Panc1 (cell line): ENCODE measurements around the gene CDKN1A. TPM values are rescaled to one million over a fixed set of nuclear protein-coding genes. Genes with fewer than 3 reads are reported as not detected.
"Not testable (repeated sequence)": the region's sequence is repeated elsewhere in the genome, so short reads cannot be mapped to it uniquely, and the experiment has no call there.

Experiments
- ATAC-seq: fragments of 200-7000 bp; cut with Tn5 transposase; 2 replicates; pipeline ENCODE4 v1.9.1; 2020; ENCODE audit warnings: mild to moderate bottlenecking, moderate library complexity
- BruUV-seq: library from RNA; stranded (reverse); fragments of 400-500 nt; replicated peaks from 2 replicates; lab custom pipeline; 2021; lab: Mats Ljungman, UMichigan
- CTCF ChIA-PET: fragments of 300-600 bp; sonication (Branson Sonifier 250); formaldehyde crosslinking; loops from one replicate; lab custom pipeline; 2022; ENCODE audit warnings: antibody characterized with exemption; lab: Charles Lee
- POLR2A ChIA-PET: fragments of 300-600 bp; sonication (Branson Sonifier 250); formaldehyde crosslinking; loops from one replicate; lab custom pipeline; 2022; ENCODE audit warnings: antibody characterized with exemption; lab: Charles Lee
- DNase-seq: peaks from one replicate; pipeline ENCODE4 v3.0.0-alpha.2; 2010; ENCODE audit warnings: low read depth, low spot score
- H3K27ac ChIP-seq: 2 replicates; pipeline ENCODE4 v1.5.1; 2011; ENCODE audit warnings: mild to moderate bottlenecking, low read length, inconsistent platforms
- H3K27me3 ChIP-seq: fragments of 200-500 bp; sonication (Bioruptor generic); 2 replicates; pipeline ENCODE4 v1.6.0; 2014; ENCODE audit warnings: low read length, inconsistent platforms; ENCODE audit not compliant: control insufficient read depth, insufficient read depth
- H3K36me3 ChIP-seq: fragments of 200-500 bp; sonication (Bioruptor generic); 2 replicates; pipeline ENCODE4 v1.5.1; 2014; ENCODE audit warnings: inconsistent platforms, mild to moderate bottlenecking, low read length, moderate library complexity; ENCODE audit not compliant: control insufficient read depth, insufficient read depth
- H3K4me1 ChIP-seq: 2 replicates; pipeline ENCODE4 v1.5.1; 2011; ENCODE audit warnings: inconsistent platforms, mild to moderate bottlenecking, low read length, moderate library complexity; ENCODE audit not compliant: control insufficient read depth, insufficient read depth
- H3K4me3 ChIP-seq, 2 experiments: 2 replicates each; pipeline ENCODE4 v1.5.1; 2011 to 2012; ENCODE audit warnings: low read depth in 2 of 2, low read length in 2 of 2, mild to moderate bottlenecking in 2 of 2, inconsistent platforms in 1 of 2, moderate library complexity in 1 of 2
- H3K9me3 ChIP-seq: fragments of 200-500 bp; sonication (Bioruptor generic); 2 replicates; pipeline ENCODE4 v1.5.1; 2014; ENCODE audit warnings: low read depth, mild to moderate bottlenecking, inconsistent platforms, low read length, moderate library complexity; ENCODE audit not compliant: control insufficient read depth, insufficient read depth
- CTCF ChIP-seq: fragments of 450-650 bp; IDR thresholded peaks from 2 replicates; pipeline ENCODE4 v1.5.1; 2017; ENCODE audit warnings: mild to moderate bottlenecking
- POLR2AphosphoS5 ChIP-seq: IDR thresholded peaks from 2 replicates; pipeline ENCODE4 v1.6.1; 2012; ENCODE audit warnings: mild to moderate bottlenecking, low read depth, low read length, moderate library complexity
- REST ChIP-seq, 2 experiments: IDR thresholded peaks; 2 replicates each; pipeline ENCODE4 v1.6.1; 2011 to 2012; ENCODE audit warnings: low read depth in 2 of 2, control low read depth in 1 of 2, low read length in 1 of 2, mild to moderate bottlenecking in 1 of 2, moderate library complexity in 1 of 2; ENCODE audit not compliant: insufficient read depth in 1 of 2
- SIN3A ChIP-seq: IDR thresholded peaks from 2 replicates; pipeline ENCODE4 v1.6.1; 2012; ENCODE audit warnings: low read depth, mild to moderate bottlenecking, low read length, moderate library complexity, borderline replicate concordance; ENCODE audit not compliant: insufficient read depth
- TCF7L2 ChIP-seq: IDR thresholded peaks from 2 replicates; pipeline ENCODE4 v1.6.1; 2011; ENCODE audit warnings: mild to moderate bottlenecking, low read depth, low read length, inconsistent platforms
- in situ Hi-C: cut with HindIII; loops from 2 replicates; pipeline ENCODE4 v1.10.0; 2016; ENCODE audit warnings: low sequenced_read_pairs, low pct_unique_long_range_greater_than_20kb
- intact Hi-C: fragments of 100-400 bp; cut with micrococcal nuclease; formaldehyde crosslinking; loops from one replicate; pipeline ENCODE4 v1.10.0; 2022; ENCODE audit not compliant: unreplicated experiment
- total RNA-seq: library from RNA; stranded (reverse); gene quantifications from one replicate; pipeline ENCODE4 v1.2.1, GENCODE V29; 2021; ENCODE audit not compliant: unreplicated experiment

Gene CDKN1A
- total RNA-seq, 1 experiment from 2014 or later = 46.2 TPM

DNA sequence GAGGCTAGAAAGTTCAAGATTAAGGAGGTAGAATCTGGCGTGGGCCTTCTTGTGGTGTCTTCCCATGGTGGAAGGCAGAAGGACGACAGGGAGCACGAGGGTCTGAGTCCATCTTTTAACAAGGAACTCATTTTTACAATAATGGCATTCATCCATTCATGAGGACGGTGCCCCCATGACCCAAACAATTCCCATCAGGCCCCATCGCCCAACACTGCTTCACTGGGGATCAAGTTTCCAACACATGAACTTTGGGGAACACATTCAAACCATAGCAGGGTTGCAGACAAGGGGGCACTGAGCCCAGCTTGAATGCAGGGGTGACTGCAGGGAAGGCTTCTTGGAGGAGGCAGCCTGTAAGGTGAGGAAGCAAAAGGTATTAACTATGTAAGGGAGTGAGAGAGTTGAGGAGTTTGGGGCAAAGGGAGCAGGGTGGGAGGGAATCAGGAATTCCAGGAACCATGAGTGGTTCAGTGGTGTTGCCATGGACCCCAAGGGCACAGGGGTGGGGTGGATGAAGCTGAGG is 24.6 kb downstream of the CDKN1A start:
- BruUV-seq = no TSS peak
- H3K27me3 ChIP-seq = no peaks in the 10 kb centered on the region
- H3K9me3 ChIP-seq = no peaks in the 10 kb centered on the region
- DNase-seq (no peak), ATAC-seq (no peak)
- intact Hi-C loops = no loop called here
- no peak overlapping the region for H3K4me3 ChIP-seq
- H3K27ac ChIP-seq = no peak overlapping the region
- POLR2A ChIA-PET = no interaction called here
- no peaks in the 10 kb centered on the region for H3K4me1 ChIP-seq
- CTCF ChIA-PET = no interaction called here
- TF ChIP-seq CTCF = no peak
- TF ChIP-seq POLR2AphosphoS5 = no peak
- TF ChIP-seq REST (IDR thresholded peaks at IDR 0.05; ENCODE audit: insufficient read depth in 1 of 2, low read depth in 2 of 2, low read length in 1 of 2) = no peak
- TF ChIP-seq TCF7L2 = no peak
- TF ChIP-seq SIN3A = no peak
- no peaks in the 10 kb centered on the region for H3K36me3 ChIP-seq
- in situ Hi-C loops = no loop called here

DNA sequence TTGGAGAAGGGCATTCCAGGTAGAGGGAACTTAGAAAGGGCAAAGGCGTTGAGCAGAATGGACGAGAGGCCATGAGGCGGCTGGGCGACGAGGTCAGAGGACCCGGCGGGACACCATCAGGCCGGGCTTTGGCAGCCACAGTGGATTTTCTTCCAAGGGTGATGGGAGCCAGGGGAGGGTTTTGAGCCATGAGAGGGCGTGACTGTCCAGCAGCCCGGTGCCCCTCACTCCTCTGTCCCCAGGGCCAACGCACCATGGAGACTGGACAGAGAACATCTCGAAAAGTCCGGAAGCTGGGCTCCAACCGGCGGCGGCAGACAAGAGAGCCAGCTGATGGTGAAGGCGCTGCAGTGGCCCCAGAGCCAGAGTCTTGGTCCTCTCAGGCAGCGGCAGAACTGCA is 25.5 kb downstream of the CDKN1A start:
- ChIA-PET POLR2A (no interaction called here), CTCF (no interaction called here)
- no peaks in the 10 kb centered on the region for H3K9me3 ChIP-seq
- intact Hi-C loops = no loop called here
- DNase-seq (no peak), ATAC-seq (no peak)
- H3K27ac ChIP-seq = no peak overlapping the region
- no peaks in the 10 kb centered on the region for H3K27me3 ChIP-seq
- in situ Hi-C loops = no loop called here
- no peaks in the 10 kb centered on the region for H3K36me3 ChIP-seq
- BruUV-seq = no TSS peak
- no peak for TF ChIP-seq REST (IDR thresholded peaks at IDR 0.05; ENCODE audit: insufficient read depth in 1 of 2, low read depth in 2 of 2, low read length in 1 of 2)
- no peak for TF ChIP-seq POLR2AphosphoS5
- TF ChIP-seq CTCF = no peak
- TF ChIP-seq SIN3A = no peak
- TF ChIP-seq TCF7L2 = no peak
- H3K4me1 ChIP-seq = no peaks in the 10 kb centered on the region
- H3K4me3 ChIP-seq = no peak overlapping the region

GRCh38 chr6:36704961-36705577 is 26.6 kb downstream of the CDKN1A start:
- H3K4me1 ChIP-seq, ATAC-seq, BruUV-seq, in situ Hi-C loops, H3K27ac ChIP-seq, DNase-seq, H3K4me3 ChIP-seq, intact Hi-C loops, H3K9me3 ChIP-seq, H3K36me3 ChIP-seq, H3K27me3 ChIP-seq, POLR2A ChIA-PET: not testable (repeated sequence)
- CTCF ChIA-PET = interaction anchor here (0.6 kb wide), 1 partner anchor 47 kb away, joined by 3 read pairs; no protein-coding TSS in a partner anchor
